Stomach smooth muscle (tissue), 2 donors: ENCODE results near the gene ARSK.

Source experiments
- H3K27ac ChIP-seq: one replicate; pipeline ENCODE4 v1.7.0; 2013; ENCODE audit warnings: mild to moderate bottlenecking, low read length, inconsistent platforms
- H3K27me3 ChIP-seq, 2 donors: one replicate each; pipeline ENCODE4 v1.7.0; 2013; ENCODE audit warnings: low read length in 2 of 2; ENCODE audit not compliant: insufficient read depth in 2 of 2, control insufficient read depth in 1 of 2
- H3K36me3 ChIP-seq, 2 donors: one replicate each; pipeline ENCODE4 v1.7.0; 2013; ENCODE audit warnings: low read length in 2 of 2; ENCODE audit not compliant: control insufficient read depth in 2 of 2, insufficient read depth in 2 of 2
- H3K4me1 ChIP-seq: one replicate; pipeline ENCODE4 v1.7.0; 2013; ENCODE audit warnings: low read length; ENCODE audit not compliant: control insufficient read depth, insufficient read depth
- H3K4me3 ChIP-seq, 2 donors: one replicate each; pipeline ENCODE4 v1.7.0; 2013; ENCODE audit warnings: low read length in 2 of 2
- H3K9ac ChIP-seq, 2 donors: one replicate each; pipeline ENCODE4 v1.7.0; 2013; ENCODE audit warnings: low read length in 2 of 2, mild to moderate bottlenecking in 1 of 2
- H3K9me3 ChIP-seq, 2 donors: one replicate each; pipeline ENCODE4 v1.7.0; 2013; ENCODE audit warnings: low read length in 2 of 2; ENCODE audit not compliant: control insufficient read depth in 2 of 2
- donor health status: healthy.
- donor health status: Pancreatic carcinoma.

The ARSK gene

GRCh38 chr5:95647886-95648860, 93.3 kb downstream of the ARSK start:
- peak overlapping the region in 1 of 2 donors; percentile 92 for H3K4me3 ChIP-seq
- H3K9me3 ChIP-seq, result no peaks in the 10 kb centered on the region
- H3K27me3 ChIP-seq, result no peaks in the 10 kb centered on the region
- H3K27ac ChIP-seq, result peak overlapping the region; percentile 96
- H3K9ac ChIP-seq, result peak overlapping the region; percentile 2 to 52
- peaks cover 0 to 1% of the 10 kb centered on the region in 2 donors for H3K36me3 ChIP-seq
- no peaks in the 10 kb centered on the region for H3K4me1 ChIP-seq

GRCh38 chr5:95649274-95649673, 94.4 kb downstream of the ARSK start:
- no peak overlapping the region for H3K27ac ChIP-seq
- no peak overlapping the region for H3K9ac ChIP-seq
- peaks cover 0 to 2% of the 10 kb centered on the region in 2 donors for H3K36me3 ChIP-seq
- H3K9me3 ChIP-seq, result no peaks in the 10 kb centered on the region
- H3K27me3 ChIP-seq, result no peaks in the 10 kb centered on the region
- no peaks in the 10 kb centered on the region for H3K4me1 ChIP-seq
- H3K4me3 ChIP-seq, result no peak overlapping the region

- H3K36me3 ChIP-seq, result peaks cover 0 to 2% of the 10 kb centered on the region in 2 donors
- no peaks in the 10 kb centered on the region for H3K9me3 ChIP-seq
- no peak overlapping the region for H3K4me3 ChIP-seq
- H3K4me1 ChIP-seq, result no peaks in the 10 kb centered on the region
- no peak overlapping the region for H3K27ac ChIP-seq
- H3K27me3 ChIP-seq, result no peaks in the 10 kb centered on the region
- H3K9ac ChIP-seq, result no peak overlapping the region
Observed at GRCh38 chr5:95649842-95650620, 95.1 kb downstream of the ARSK start.

GRCh38 chr5:95652849-95653248, 97.9 kb downstream of the ARSK start:
- no peak overlapping the region for H3K27ac ChIP-seq

GRCh38 chr5:95654196-95654595, 99.3 kb downstream of the ARSK start:
- no peaks in the 10 kb centered on the region for H3K9me3 ChIP-seq
- no peaks in the 10 kb centered on the region for H3K4me1 ChIP-seq
- no peaks in the 10 kb centered on the region for H3K27me3 ChIP-seq
- H3K9ac ChIP-seq, result no peak overlapping the region
- no peak overlapping the region for H3K27ac ChIP-seq
- no peak overlapping the region for H3K4me3 ChIP-seq
- peaks cover 0 to 2% of the 10 kb centered on the region in 2 donors for H3K36me3 ChIP-seq

More at GRCh38 chr5:95652849-95653248, 97.9 kb downstream of the ARSK start:
- Histone ChIP-seq H3K9ac (no peak overlapping the region), H3K4me3 (no peak overlapping the region), H3K27me3 (no peaks in the 10 kb centered on the region), H3K36me3 (peaks cover 0 to 2% of the 10 kb centered on the region in 2 donors), H3K9me3 (no peaks in the 10 kb centered on the region), H3K4me1 (no peaks in the 10 kb centered on the region)
